HepG2 (cell line): ENCODE results near the gene FBXO2. TPM values are rescaled to one million over a fixed set of nuclear protein-coding genes. Genes with fewer than 3 reads are reported as not detected.

Source experiments
- ATF2 ChIP-seq: sonication (generic); formaldehyde crosslinking; IDR thresholded peaks from 2 replicates; pipeline ENCODE4 v1.4.0; 2020; ENCODE audit warnings: missing genetic modification reagents
- ATF3 ChIP-seq: sonication (generic); formaldehyde crosslinking; IDR thresholded peaks from 2 replicates; pipeline ENCODE4 v1.4.0; 2020; ENCODE audit warnings: missing genetic modification reagents
- CREBL2 ChIP-seq: sonication (generic); formaldehyde crosslinking; IDR thresholded peaks from 2 replicates; pipeline ENCODE4 v1.8.1; 2023; ENCODE audit warnings: missing genetic modification reagents, mild to moderate bottlenecking, borderline replicate concordance
- KIAA2018 ChIP-seq: sonication (generic); formaldehyde crosslinking; IDR thresholded peaks from 2 replicates; pipeline ENCODE4 v1.5.0; 2020; ENCODE audit warnings: mild to moderate bottlenecking, missing genetic modification reagents, borderline replicate concordance
- MIXL1 ChIP-seq: IDR thresholded peaks from 2 replicates; pipeline ENCODE4 v1.6.1; 2016
- NFE2L1 ChIP-seq: sonication (generic); formaldehyde crosslinking; IDR thresholded peaks from 2 replicates; pipeline ENCODE4 v1.4.0; 2020; ENCODE audit warnings: missing genetic modification reagents, mild to moderate bottlenecking, borderline replicate concordance
- RARA ChIP-seq: IDR thresholded peaks from 2 replicates; pipeline ENCODE4 v1.6.1; 2016; ENCODE audit warnings: missing genetic modification reagents, missing compliant biosample characterization
- SNRNP70 ChIP-seq: fragments of 200-400 bp; formaldehyde crosslinking; IDR thresholded peaks from 2 replicates; pipeline ENCODE4 v1.6.1; 2017; ENCODE audit warnings: mild to moderate bottlenecking, low read depth, low read length, moderate library complexity
- ZEB1 ChIP-seq: IDR thresholded peaks from 2 replicates; pipeline ENCODE4 v1.6.1; 2012; ENCODE audit warnings: mild to moderate bottlenecking, low read depth, inconsistent platforms; ENCODE audit not compliant: insufficient replicate concordance
- ZFYVE20 ChIP-seq: sonication (generic); formaldehyde crosslinking; IDR thresholded peaks from 2 replicates; pipeline ENCODE4 v1.8.0; 2023; ENCODE audit warnings: low read depth, mild to moderate bottlenecking, moderate library complexity, missing genetic modification reagents, borderline replicate concordance
- ZNF142 ChIP-seq: sonication (generic); formaldehyde crosslinking; IDR thresholded peaks from 2 replicates; pipeline ENCODE4 v1.4.0; 2020; ENCODE audit warnings: missing genetic modification reagents
- ZNF232 ChIP-seq: sonication (generic); formaldehyde crosslinking; IDR thresholded peaks from 2 replicates; pipeline ENCODE4 v1.4.0; 2020; ENCODE audit warnings: missing genetic modification reagents, borderline replicate concordance
- ZNF33A ChIP-seq: sonication (generic); formaldehyde crosslinking; IDR thresholded peaks from 2 replicates; pipeline ENCODE4 v1.5.1; 2020; ENCODE audit warnings: missing genetic modification reagents, mild to moderate bottlenecking, moderate library complexity, borderline replicate concordance
- ZSCAN12 ChIP-seq: sonication (generic); formaldehyde crosslinking; IDR thresholded peaks from 2 replicates; pipeline ENCODE4 v1.9.0; 2021; ENCODE audit warnings: mild to moderate bottlenecking, missing genetic modification reagents
- polyA plus RNA-seq, 8 experiments: library from polyadenylated mRNA; depleted of rRNA in 3 of 8; stranded (reverse) in 7 of 8; unstranded in 1 of 8; fragments of >200 nt; fragmentation: Illumina TruSeq in 4 of 8; extraction: Trizol in 4 of 8; gene quantifications; 2 replicates each; pipeline versions ENCODE4 v1.2.1 to v1.2.3, GENCODE V29; 2011 to 2016; ENCODE audit warnings: low read depth in 4 of 8, missing spikeins in 1 of 8, mixed read lengths in 1 of 8; ENCODE audit not compliant: insufficient read depth in 1 of 8
- total RNA-seq, 5 experiments: library from RNA; depleted of rRNA; stranded (reverse); fragments of >200 nt; fragmentation: Illumina TruSeq; extraction: Trizol; gene quantifications; 2 replicates each; pipeline ENCODE4 v1.2.3, GENCODE V29; 2016; ENCODE audit warnings: low read depth in 1 of 5

The FBXO2 gene
- total and polyA plus RNA-seq, 2 of the 13 experiments (the other 11 are each of a cell fraction or from before 2014, with no cell fraction given) = 79.3 to 112 TPM

- TF ChIP-seq KIAA2018 (CRISPR knock-in tag) (no peak), RARA (CRISPR knock-in tag) (no peak), NFE2L1 (CRISPR knock-in tag) (no peak), ZNF33A (no peak), ZNF232 (CRISPR knock-in tag) (0 out of 2 replicates have a peak, but pooled peaks have one; percentile 18), MIXL1 (CRISPR knock-in tag) (no peak), ATF2 (CRISPR knock-in tag) (no peak), SNRNP70 (no peak), ZEB1 (no peak), CREBL2 (no peak), ZSCAN12 (CRISPR knock-in tag) (0 out of 2 replicates have a peak, but pooled peaks have one; percentile 8), ZNF142 (CRISPR knock-in tag) (0 out of 2 replicates have a peak, but pooled peaks have one; percentile 41), ATF3 (no peak), ZFYVE20 (CRISPR knock-in tag) (no peak)
These were observed 430 bp downstream of the FBXO2 start (continued) for GRCh38 chr1:11653861-11654136.
